MM.1S (cell line): ENCODE results near the gene TNFAIP8.

Source experiments
- DNase-seq: peaks from one replicate; pipeline ENCODE4 v3.0.0-alpha.2; 2015
- H2AFZ ChIP-seq: fragments of 300-600 bp; sonication (generic); 2 replicates; pipeline ENCODE4 v1.6.0; 2016; ENCODE audit warnings: antibody characterized with exemption, low read length
- H3F3A ChIP-seq: fragments of 300-600 bp; sonication (generic); 2 replicates; pipeline ENCODE4 v1.6.1; 2016; ENCODE audit warnings: mild to moderate bottlenecking, antibody characterized with exemption, low read length, moderate library complexity, mixed read lengths; ENCODE audit not compliant: insufficient read depth
- H3K27ac ChIP-seq: fragments of 300-600 bp; sonication (generic); 2 replicates; pipeline ENCODE4 v1.5.1; 2016; ENCODE audit warnings: mild to moderate bottlenecking, low read length
- H3K27me3 ChIP-seq: fragments of 300-600 bp; sonication (generic); replicated peaks from 2 replicates; pipeline ENCODE4 v1.6.0; 2016; ENCODE audit warnings: low read length; ENCODE audit not compliant: insufficient read depth
- H3K36me3 ChIP-seq: fragments of 300-600 bp; sonication (generic); replicated peaks from 2 replicates; pipeline ENCODE4 v1.6.1; 2016; ENCODE audit warnings: mild to moderate bottlenecking, low read length, mixed read lengths; ENCODE audit not compliant: insufficient read depth
- H3K4me1 ChIP-seq: fragments of 300-600 bp; sonication (generic); 2 replicates; pipeline ENCODE4 v1.6.1; 2016; ENCODE audit warnings: low read length, mixed read lengths
- H3K4me2 ChIP-seq: fragments of 300-600 bp; sonication (generic); 2 replicates; pipeline ENCODE4 v1.6.0; 2016; ENCODE audit warnings: low read depth, low read length
- H3K4me3 ChIP-seq: fragments of 300-600 bp; sonication (generic); 2 replicates; pipeline ENCODE4 v1.5.1; 2016; ENCODE audit warnings: low read length, mixed read lengths
- H3K79me2 ChIP-seq: fragments of 300-600 bp; sonication (generic); 2 replicates; pipeline ENCODE4 v1.6.1; 2016; ENCODE audit warnings: mixed run types, low read length, mixed read lengths
- H3K9ac ChIP-seq: fragments of 300-600 bp; sonication (generic); 2 replicates; pipeline ENCODE4 v1.6.1; 2016; ENCODE audit warnings: low read length, mixed read lengths
- H3K9me2 ChIP-seq: fragments of 300-600 bp; sonication (generic); replicated peaks from 2 replicates; pipeline ENCODE4 v1.6.1; 2016; ENCODE audit warnings: mild to moderate bottlenecking, low read length, mixed read lengths; ENCODE audit not compliant: insufficient read depth
- H3K9me3 ChIP-seq: fragments of 300-600 bp; sonication (generic); replicated peaks from 2 replicates; pipeline ENCODE4 v1.6.1; 2016; ENCODE audit warnings: mild to moderate bottlenecking, low read length, mixed read lengths; ENCODE audit not compliant: insufficient read depth
- H4K20me1 ChIP-seq: fragments of 300-600 bp; sonication (generic); 2 replicates; pipeline ENCODE4 v1.6.1; 2016; ENCODE audit warnings: mild to moderate bottlenecking, low read length, moderate library complexity, mixed read lengths; ENCODE audit not compliant: insufficient read depth
- EZH2 ChIP-seq: fragments of 300-600 bp; sonication (generic); optimal IDR thresholded peaks from 2 replicates; pipeline ENCODE3; 2017; ENCODE audit warnings: low read depth, mild to moderate bottlenecking, antibody characterized with exemption, low read length, mixed read lengths
- EZH2phosphoT487 ChIP-seq: fragments of 300-600 bp; sonication (generic); IDR thresholded peaks from 2 replicates; pipeline ENCODE4 v1.6.1; 2018; ENCODE audit warnings: antibody characterized with exemption, low read length
- TF ChIP-seq, protein P1 (sequence below): fragments of 300-600 bp; sonication (generic); IDR thresholded peaks from 2 replicates; pipeline ENCODE4 v1.5.1; 2016; ENCODE audit warnings: antibody characterized with exemption, low read length, mixed read lengths

TNFAIP8 gene

DNA sequence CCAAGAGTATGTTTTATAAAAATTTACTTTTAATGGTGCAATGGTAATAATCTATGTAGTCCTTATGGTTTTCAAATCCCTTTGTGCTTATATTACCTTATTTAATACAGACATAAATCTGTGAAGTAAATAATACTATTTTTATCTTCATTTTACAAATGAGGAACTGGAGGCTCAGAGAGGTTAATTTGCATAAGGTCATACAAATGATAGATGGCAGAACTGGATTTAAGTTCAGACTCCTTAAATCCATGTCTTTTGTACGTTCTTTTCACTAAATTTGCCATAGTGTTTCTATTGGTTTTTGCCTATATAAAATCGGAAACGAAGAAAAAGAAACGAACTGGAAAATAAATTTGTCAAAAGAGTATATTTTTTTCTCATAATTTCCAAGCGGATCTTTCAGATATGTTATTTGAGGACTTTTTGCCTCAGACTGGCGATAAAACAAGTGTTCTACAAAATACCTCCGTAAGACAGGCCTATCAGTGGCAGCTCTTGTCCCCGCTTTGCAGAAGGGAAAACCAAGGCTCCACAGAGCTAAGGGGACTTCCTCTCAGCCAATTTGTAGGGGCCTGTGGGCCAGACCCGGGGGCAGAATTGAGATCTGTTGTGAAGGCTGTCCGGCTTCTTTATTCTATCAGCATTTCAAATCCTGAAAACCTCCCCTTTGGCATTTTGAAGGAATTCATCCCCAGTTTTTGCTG, 1.1 kb upstream of the TNFAIP8 start:
- no peaks in the 10 kb centered on the region for H3K27me3 ChIP-seq
- H3K79me2 ChIP-seq, result peaks cover 100% of the 10 kb centered on the region
- TF ChIP-seq EZH2, result no peak
- TF ChIP-seq, protein P1, sequence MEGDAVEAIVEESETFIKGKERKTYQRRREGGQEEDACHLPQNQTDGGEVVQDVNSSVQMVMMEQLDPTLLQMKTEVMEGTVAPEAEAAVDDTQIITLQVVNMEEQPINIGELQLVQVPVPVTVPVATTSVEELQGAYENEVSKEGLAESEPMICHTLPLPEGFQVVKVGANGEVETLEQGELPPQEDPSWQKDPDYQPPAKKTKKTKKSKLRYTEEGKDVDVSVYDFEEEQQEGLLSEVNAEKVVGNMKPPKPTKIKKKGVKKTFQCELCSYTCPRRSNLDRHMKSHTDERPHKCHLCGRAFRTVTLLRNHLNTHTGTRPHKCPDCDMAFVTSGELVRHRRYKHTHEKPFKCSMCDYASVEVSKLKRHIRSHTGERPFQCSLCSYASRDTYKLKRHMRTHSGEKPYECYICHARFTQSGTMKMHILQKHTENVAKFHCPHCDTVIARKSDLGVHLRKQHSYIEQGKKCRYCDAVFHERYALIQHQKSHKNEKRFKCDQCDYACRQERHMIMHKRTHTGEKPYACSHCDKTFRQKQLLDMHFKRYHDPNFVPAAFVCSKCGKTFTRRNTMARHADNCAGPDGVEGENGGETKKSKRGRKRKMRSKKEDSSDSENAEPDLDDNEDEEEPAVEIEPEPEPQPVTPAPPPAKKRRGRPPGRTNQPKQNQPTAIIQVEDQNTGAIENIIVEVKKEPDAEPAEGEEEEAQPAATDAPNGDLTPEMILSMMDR, result no peak
- TF ChIP-seq EZH2phosphoT487, result no peak
- H4K20me1 ChIP-seq, result peaks cover 65% of the 10 kb centered on the region
- peaks cover 30% of the 10 kb centered on the region for H3K4me1 ChIP-seq
- H2AFZ ChIP-seq, result no peak overlapping the region
- peak overlapping the region; percentile 34; the same call in 1 of the 2 replicates for H3K4me2 ChIP-seq
- no peaks in the 10 kb centered on the region for H3K9me2 ChIP-seq
- H3F3A ChIP-seq, result peaks cover 25% of the 10 kb centered on the region
- DNase-seq, result no peak
- H3K36me3 ChIP-seq, result peaks cover 5% of the 10 kb centered on the region; the same call in 1 of the 2 replicates
- no peak overlapping the region for H3K4me3 ChIP-seq
- H3K27ac ChIP-seq, result peak overlapping the region; percentile 48; the same call in 1 of the 2 replicates
- no peak overlapping the region for H3K9ac ChIP-seq
- H3K9me3 ChIP-seq, result no peaks in the 10 kb centered on the region

DNA sequence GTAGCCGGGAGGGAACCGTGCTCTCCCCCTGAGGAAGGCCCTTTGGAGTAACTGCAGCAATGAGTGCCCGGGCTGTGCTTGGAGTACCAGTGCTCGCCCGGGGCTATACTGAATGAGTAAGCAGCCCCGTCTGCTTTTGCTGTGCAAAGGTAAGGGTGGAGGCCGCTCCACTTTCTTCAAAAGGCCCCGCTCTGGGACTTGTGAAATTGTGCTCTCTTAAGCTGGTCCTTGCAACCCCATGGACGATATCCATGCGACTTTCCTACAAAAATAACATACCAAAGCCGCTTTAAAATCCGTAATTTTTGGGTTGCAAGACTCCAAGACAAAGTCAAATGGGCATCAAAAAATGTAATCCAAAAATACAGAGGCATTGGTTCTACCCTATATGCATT, 578 bp upstream of the TNFAIP8 start:
- no peaks in the 10 kb centered on the region for H3K27me3 ChIP-seq
- no peak for TF ChIP-seq EZH2phosphoT487
- TF ChIP-seq, protein P1, result no peak
- no peak for TF ChIP-seq EZH2
- H3K36me3 ChIP-seq, result peaks cover 5% of the 10 kb centered on the region; the same call in 1 of the 2 replicates
- no peak overlapping the region for H3K9ac ChIP-seq
- no peak overlapping the region for H3K4me3 ChIP-seq
- H3K4me2 ChIP-seq, result no peak overlapping the region
- DNase-seq, result no peak
- peaks cover 25% of the 10 kb centered on the region for H3F3A ChIP-seq
- peaks cover 71% of the 10 kb centered on the region for H4K20me1 ChIP-seq
- H3K9me3 ChIP-seq, result no peaks in the 10 kb centered on the region
- no peak overlapping the region for H2AFZ ChIP-seq
- H3K27ac ChIP-seq, result no peak overlapping the region
- H3K79me2 ChIP-seq, result peaks cover 100% of the 10 kb centered on the region
- H3K4me1 ChIP-seq, result peaks cover 30% of the 10 kb centered on the region
- H3K9me2 ChIP-seq, result no peaks in the 10 kb centered on the region

DNA sequence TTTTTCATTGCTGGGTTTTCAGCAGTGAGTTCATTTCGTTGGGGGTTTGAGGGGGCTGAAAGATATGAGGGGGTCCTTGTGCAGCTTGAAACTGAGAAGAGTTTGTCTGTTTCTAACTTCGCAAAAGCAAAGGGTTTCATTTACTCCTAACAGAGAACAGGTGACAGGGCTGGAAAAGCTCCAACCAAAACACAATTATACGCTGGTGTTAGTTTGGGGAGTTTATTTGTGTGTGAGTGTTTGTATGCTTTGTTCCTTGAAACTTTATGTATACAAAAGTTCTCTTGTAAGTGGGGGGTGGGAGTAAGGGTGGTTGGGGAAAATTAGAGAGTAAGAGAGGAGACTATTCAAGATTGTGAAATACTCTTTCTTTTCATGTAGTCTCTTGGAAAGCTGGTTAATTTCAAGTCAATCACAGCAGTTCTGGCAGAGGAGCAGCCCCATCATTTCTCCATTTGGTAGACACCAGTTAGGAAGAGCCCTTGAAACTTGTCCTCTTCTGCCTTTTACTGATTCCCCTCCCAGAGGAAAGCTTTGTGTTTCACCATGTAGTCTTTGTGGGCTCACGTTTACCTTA, 881 bp downstream of the TNFAIP8 start:
- TF ChIP-seq, protein P1, result no peak
- TF ChIP-seq EZH2phosphoT487 (no peak), EZH2 (no peak)
- H2AFZ ChIP-seq, result no peak overlapping the region
- peaks cover 25% of the 10 kb centered on the region for H3F3A ChIP-seq
- H3K9me3 ChIP-seq, result no peaks in the 10 kb centered on the region
- H3K4me2 ChIP-seq, result no peak overlapping the region
- no peaks in the 10 kb centered on the region for H3K27me3 ChIP-seq
- peaks cover 7% of the 10 kb centered on the region; the same call in 1 of the 2 replicates for H3K36me3 ChIP-seq
- peaks cover 30% of the 10 kb centered on the region for H3K4me1 ChIP-seq
- H3K79me2 ChIP-seq, result peaks cover 100% of the 10 kb centered on the region
- no peak overlapping the region for H3K9ac ChIP-seq
- H4K20me1 ChIP-seq, result peaks cover 84% of the 10 kb centered on the region
- no peak for DNase-seq
- no peak overlapping the region for H3K4me3 ChIP-seq
- no peaks in the 10 kb centered on the region for H3K9me2 ChIP-seq
- no peak overlapping the region for H3K27ac ChIP-seq
